Middle frontal gyrus (tissue), 1 donor: ENCODE results near the gene DDX25.

Experiments
- DNase-seq: peaks from one replicate; pipeline ENCODE4 v3.0.0-alpha.2; 2015; ENCODE audit warnings: low spot score; ENCODE audit errors: extremely low spot score

The DDX25 gene

DNA sequence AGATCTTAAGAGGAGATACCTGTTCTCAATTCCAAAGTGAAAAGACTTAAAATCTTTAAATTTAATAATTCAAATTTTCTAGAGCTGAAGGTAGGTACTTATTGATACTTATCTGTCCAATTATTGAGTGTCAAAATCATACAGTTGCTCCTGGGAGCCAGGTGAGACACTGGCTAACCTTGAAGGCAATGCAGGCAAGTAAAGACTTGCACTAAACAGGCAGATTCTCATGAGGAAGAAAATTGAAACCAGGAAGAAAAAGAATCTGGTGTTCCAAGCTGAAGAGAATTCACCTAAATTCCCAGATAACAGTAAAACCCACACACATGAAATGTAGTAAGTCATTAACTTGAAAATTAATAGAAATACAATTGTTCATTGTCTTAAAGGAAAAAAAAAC is 71.8 kb downstream of the DDX25 start:
- no peak for DNase-seq

DNA sequence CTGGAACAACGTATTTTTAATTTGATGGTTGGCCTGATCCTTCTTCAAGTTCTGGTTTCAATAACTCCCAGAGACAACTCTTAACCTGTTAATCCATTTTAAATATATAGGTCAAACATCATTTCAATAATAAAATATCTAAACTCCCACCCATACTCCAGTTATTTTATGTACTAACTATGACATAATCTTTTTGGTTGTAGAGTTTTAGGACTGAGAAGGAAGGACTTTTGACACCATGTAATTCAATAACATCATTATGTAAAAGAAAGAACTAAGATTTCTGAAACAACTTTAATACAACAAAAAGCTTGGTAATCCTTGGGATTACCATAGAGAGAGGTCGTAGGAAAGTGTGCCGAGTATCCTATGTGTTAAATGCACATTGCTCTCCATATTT is 73.0 kb downstream of the DDX25 start:
- DNase-seq, result no peak

DNA sequence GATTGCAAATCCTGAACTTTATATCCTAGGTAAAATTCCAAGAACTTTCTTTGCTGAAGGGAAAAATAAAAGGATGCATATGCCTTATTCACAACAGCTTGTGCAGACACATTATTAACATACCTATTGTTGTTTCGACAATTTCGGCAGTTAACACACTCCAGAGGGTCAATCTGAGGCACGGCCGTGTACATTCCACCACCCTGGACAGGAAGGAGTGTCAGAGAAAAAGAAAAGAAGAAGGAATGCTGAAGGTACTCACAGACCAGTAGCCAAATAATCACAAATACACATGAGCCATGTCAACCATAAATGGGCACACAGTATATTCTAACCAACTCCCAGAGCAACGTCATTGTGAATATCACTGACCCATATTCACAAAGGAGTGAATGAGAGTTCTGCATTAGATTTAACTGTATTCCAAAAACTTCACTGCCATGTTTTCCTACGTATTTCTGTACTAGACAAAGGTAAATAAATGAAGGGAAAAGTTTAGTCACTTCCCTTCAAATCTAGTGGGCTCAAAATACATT is 73.9 kb downstream of the DDX25 start:
- DNase-seq, result no peak
